IMR-90 (cell line): ENCODE measurements around the gene SLC35F3. TPM values are rescaled to one million over a fixed set of nuclear protein-coding genes. Genes with fewer than 3 reads are reported as not detected.

ENCODE experiments used
- ATAC-seq: fragments of 200-7000 bp; cut with Tn5 transposase; 2 replicates; pipeline ENCODE4 v1.9.1; 2020; ENCODE audit warnings: low read depth, mild to moderate bottlenecking, moderate library complexity
- BruUV-seq: library from RNA; stranded (reverse); fragments of 400-500 nt; replicated peaks from 2 replicates; lab custom pipeline; 2021; lab: Mats Ljungman, UMichigan
- CTCF ChIA-PET: fragments of 300-600 bp; formaldehyde crosslinking; extraction: SDS; loops from one replicate; lab custom pipeline; 2021; ENCODE audit warnings: antibody characterized with exemption; lab: Yijun Ruan, JAX
- POLR2A ChIA-PET: fragments of 300-600 bp; sonication (Branson Sonifier 250); formaldehyde crosslinking; loops from one replicate; lab custom pipeline; 2022; ENCODE audit warnings: antibody characterized with exemption; ENCODE audit not compliant: unreplicated experiment; lab: Charles Lee
- DNase-seq: peaks from one replicate; pipeline ENCODE4 v3.0.0; 2013
- H2AFZ ChIP-seq: replicated peaks from 2 replicates; pipeline ENCODE3; 2013; ENCODE audit warnings: low read length, mild to moderate bottlenecking; ENCODE audit not compliant: poor library complexity
- H2AK5ac ChIP-seq: 2 replicates; pipeline ENCODE4 v1.6.1; 2013; ENCODE audit warnings: low read depth, low read length, inconsistent platforms
- H2AK9ac ChIP-seq: replicated peaks from 2 replicates; pipeline ENCODE3; 2013; ENCODE audit warnings: mild to moderate bottlenecking, low read depth, low read length, moderate library complexity; ENCODE audit not compliant: poor library complexity
- H2BK120ac ChIP-seq: 2 replicates; pipeline ENCODE4 v1.6.1; 2013; ENCODE audit warnings: low read depth, low read length, inconsistent platforms
- H2BK15ac ChIP-seq: 3 replicates; pipeline ENCODE4 v1.6.1; 2013; ENCODE audit warnings: low read depth, low read length, inconsistent platforms
- H2BK20ac ChIP-seq: 2 replicates; pipeline ENCODE4 v1.6.1; 2013; ENCODE audit warnings: low read depth, mild to moderate bottlenecking, inconsistent platforms, low read length, moderate library complexity
- H2BK5ac ChIP-seq: 2 replicates; pipeline ENCODE4 v1.6.1; 2013; ENCODE audit warnings: mild to moderate bottlenecking, low read depth, low read length, inconsistent platforms; ENCODE audit not compliant: poor library complexity, severe bottlenecking
- H3K14ac ChIP-seq: replicated peaks from 2 replicates; pipeline ENCODE4 v1.6.1; 2013; ENCODE audit warnings: low read depth, low read length, inconsistent platforms
- H3K18ac ChIP-seq: 2 replicates; pipeline ENCODE4 v1.6.1; 2013; ENCODE audit warnings: low read depth, low read length, control low read depth
- H3K23ac ChIP-seq: 2 replicates; pipeline ENCODE4 v1.6.1; 2013; ENCODE audit warnings: low read depth, low read length, inconsistent platforms
- H3K27ac ChIP-seq: 2 replicates; pipeline ENCODE4 v1.5.1; 2013; ENCODE audit warnings: mild to moderate bottlenecking, control low read depth, low read length; ENCODE audit not compliant: insufficient read depth
- H3K27me3 ChIP-seq: 2 replicates; pipeline ENCODE4 v1.6.1; 2013; ENCODE audit warnings: low read length; ENCODE audit not compliant: control insufficient read depth, insufficient read depth
- H3K36me3 ChIP-seq: 2 replicates; pipeline ENCODE4 v1.6.1; 2013; ENCODE audit warnings: low read length, mixed read lengths; ENCODE audit not compliant: control insufficient read depth, insufficient read depth
- H3K4ac ChIP-seq: 2 replicates; pipeline ENCODE4 v1.6.1; 2013; ENCODE audit warnings: low read depth, low read length, inconsistent platforms
- H3K4me1 ChIP-seq: 2 replicates; pipeline ENCODE4 v1.6.1; 2013; ENCODE audit warnings: low read length, mixed read lengths; ENCODE audit not compliant: control insufficient read depth, insufficient read depth
- H3K4me2 ChIP-seq: 2 replicates; pipeline ENCODE4 v1.6.1; 2013; ENCODE audit warnings: low read depth, mild to moderate bottlenecking, control low read depth, low read length, moderate library complexity
- H3K4me3 ChIP-seq: 2 replicates; pipeline ENCODE4 v1.5.1; 2013; ENCODE audit warnings: low read depth, mild to moderate bottlenecking, control low read depth, low read length, moderate library complexity; ENCODE audit not compliant: insufficient read depth
- H3K56ac ChIP-seq: 2 replicates; pipeline ENCODE4 v1.6.1; 2013; ENCODE audit warnings: low read length, inconsistent platforms; ENCODE audit not compliant: insufficient read depth; ENCODE audit errors: extremely low read depth
- H3K79me1 ChIP-seq, 2 experiments: 2 replicates each; pipeline ENCODE4 v1.6.1; 2013; ENCODE audit warnings: low read length in 2 of 2, inconsistent platforms in 1 of 2, low read depth in 1 of 2
- H3K9ac ChIP-seq: 2 replicates; pipeline ENCODE4 v1.6.1; 2013; ENCODE audit warnings: low read depth, low read length, control low read depth
- H3K9me1 ChIP-seq: 2 replicates; pipeline ENCODE4 v1.6.1; 2013; ENCODE audit warnings: low read length, inconsistent platforms; ENCODE audit not compliant: insufficient read depth
- H3K9me3 ChIP-seq: 2 replicates; pipeline ENCODE4 v1.6.1; 2013; ENCODE audit warnings: low read length; ENCODE audit not compliant: control insufficient read depth, insufficient read depth
- H4K20me1 ChIP-seq: 2 replicates; pipeline ENCODE4 v1.6.1; 2013; ENCODE audit warnings: low read length, inconsistent platforms; ENCODE audit not compliant: insufficient read depth
- H4K5ac ChIP-seq: 2 replicates; pipeline ENCODE4 v1.6.1; 2013; ENCODE audit warnings: mild to moderate bottlenecking, low read depth, low read length, control low read depth
- H4K8ac ChIP-seq, 2 experiments: 2 replicates each; pipeline ENCODE4 v1.6.1; 2013; ENCODE audit warnings: low read depth in 2 of 2, low read length in 2 of 2, control low read depth in 1 of 2, inconsistent platforms in 1 of 2
- H4K91ac ChIP-seq: 2 replicates; pipeline ENCODE4 v1.6.1; 2013; ENCODE audit warnings: low read depth, low read length, inconsistent platforms; ENCODE audit not compliant: insufficient read depth
- BHLHE40 ChIP-seq: fragments of 150-350 bp; IDR thresholded peaks from 2 replicates; pipeline ENCODE4 v1.6.1; 2016; ENCODE audit warnings: mild to moderate bottlenecking, low read depth, low read length
- CHD1 ChIP-seq: IDR thresholded peaks from 2 replicates; pipeline ENCODE4 v1.6.1; 2012; ENCODE audit warnings: low read depth, low read length, improper control_type of control experiment
- ELK1 ChIP-seq: fragments of 150-350 bp; IDR thresholded peaks from 2 replicates; pipeline ENCODE4 v1.6.1; 2016; ENCODE audit warnings: low read depth, mild to moderate bottlenecking, low read length, moderate library complexity, borderline replicate concordance
- MAFK ChIP-seq: IDR thresholded peaks from 2 replicates; pipeline ENCODE4 v1.6.1; 2012; ENCODE audit warnings: low read depth, low read length, improper control_type of control experiment
- MXI1 ChIP-seq: IDR thresholded peaks from 2 replicates; pipeline ENCODE4 v1.6.1; 2012; ENCODE audit warnings: low read depth, mild to moderate bottlenecking, low read length, moderate library complexity, borderline replicate concordance
- NFE2L2 ChIP-seq: fragments of 150-350 bp; IDR thresholded peaks from 2 replicates; pipeline ENCODE4 v1.6.1; 2016; ENCODE audit warnings: low read depth, mild to moderate bottlenecking, low read length
- POLR2A ChIP-seq: IDR thresholded peaks from 2 replicates; pipeline ENCODE4 v1.6.1; 2012; ENCODE audit warnings: mild to moderate bottlenecking, low read depth, low read length
- RAD21 ChIP-seq: IDR thresholded peaks from 2 replicates; pipeline ENCODE4 v1.6.1; 2012; ENCODE audit warnings: low read length, improper control_type of control experiment
- SMC3 ChIP-seq: fragments of 150-350 bp; IDR thresholded peaks from 2 replicates; pipeline ENCODE4 v1.6.1; 2016; ENCODE audit warnings: low read depth, mild to moderate bottlenecking, antibody characterized with exemption, low read length, moderate library complexity
- USF2 ChIP-seq: fragments of 150-350 bp; IDR thresholded peaks from 2 replicates; pipeline ENCODE4 v1.6.1; 2017; ENCODE audit warnings: mild to moderate bottlenecking, antibody characterized with exemption, low read length, low read depth
- WGBS, 2 experiments: methylation state at CpG; one replicate each; pipeline versions ENCODE4 v1.1.5 to v1.1.7; 2013; ENCODE audit warnings: missing lambda C conversion rate in 2 of 2; ENCODE audit not compliant: insufficient read length in 1 of 2; ENCODE audit errors: extremely low coverage in 2 of 2; 5-methylcytosine and 5-hydroxymethylcytosine counted together
- dilution Hi-C: fragments of 300-500 bp; cut with HindIII; formaldehyde crosslinking; loops from one replicate; pipeline ENCODE4 v1.14.3; 2018; ENCODE audit warnings: low sequenced_read_pairs; ENCODE audit not compliant: unreplicated experiment
- in situ Hi-C: fragments of 300-500 bp; cut with MboI; formaldehyde crosslinking; loops from 3 replicates; pipeline ENCODE4 v1.14.3; 2019; ENCODE audit warnings: low sequenced_read_pairs, inconsistent platforms, mixed read lengths
- intact Hi-C: fragments of 100-400 bp; cut with micrococcal nuclease; formaldehyde crosslinking; loops from 2 replicates; pipeline ENCODE4 v1.10.0; 2022
- polyA plus RNA-seq, 3 experiments: library from polyadenylated mRNA; depleted of rRNA; stranded (reverse); fragments of >200 nt; gene quantifications; 2 replicates each; pipeline ENCODE4 v1.2.3, GENCODE V29; 2012; ENCODE audit warnings: low replicate concordance in 1 of 3
- total RNA-seq: library from RNA; depleted of rRNA; stranded (reverse); fragments of >200 nt; gene quantifications from 2 replicates; pipeline ENCODE4 v1.2.3, GENCODE V29; 2012

SLC35F3 gene
- total and polyA plus RNA-seq, 2 of the 4 experiments (the other 2 are of a cell fraction), result under 0.01 to 0.17 TPM

- no peak overlapping the region for H3K18ac ChIP-seq
- H3K14ac ChIP-seq, result no peak overlapping the region
- H3K9me3 ChIP-seq, result no peaks in the 10 kb centered on the region
- no peak overlapping the region for H3K9ac ChIP-seq
- no peak overlapping the region for H4K91ac ChIP-seq
- H3K4ac ChIP-seq, result no peak overlapping the region
- no peak for ATAC-seq
- BruUV-seq, result no TSS peak
- H4K20me1 ChIP-seq, result no peaks in the 10 kb centered on the region
- no peak for DNase-seq
- no peak overlapping the region for H3K4me2 ChIP-seq
- 57% methylated on average over 4 of the region's 7 CpGs; no CpG with 5 or more reads in 1 of the 2 experiments for WGBS, 2 experiments
- H2BK20ac ChIP-seq, result no peak overlapping the region
- peaks cover 8% of the 10 kb centered on the region for H3K4me1 ChIP-seq
- H2AK5ac ChIP-seq, result no peak overlapping the region
- H2AFZ ChIP-seq, result no peak overlapping the region
- intact Hi-C loops, result loop anchor here (2.0 kb wide), 1 partner anchor 97 kb away; no protein-coding TSS in a partner anchor
- no peak overlapping the region for H2BK120ac ChIP-seq
- H3K9me1 ChIP-seq, result no peaks in the 10 kb centered on the region
- dilution Hi-C loops, result no loop called here
- no peak overlapping the region for H2BK15ac ChIP-seq
- H3K36me3 ChIP-seq, result no peaks in the 10 kb centered on the region
- in situ Hi-C loops, result loop anchor here (25.0 kb wide), 1 partner anchor 174 kb away; no protein-coding TSS in a partner anchor
- CTCF ChIA-PET, result no interaction called here
- no peak for TF ChIP-seq POLR2A
- no peak for TF ChIP-seq CHD1
- no peak for TF ChIP-seq BHLHE40
- TF ChIP-seq MXI1, result no peak
- no peak for TF ChIP-seq USF2
- TF ChIP-seq SMC3, result no peak
- TF ChIP-seq NFE2L2, result no peak
- TF ChIP-seq RAD21, result no peak
- TF ChIP-seq MAFK, result no peak
- TF ChIP-seq ELK1, result no peak
- H4K5ac ChIP-seq, result no peak overlapping the region
- H3K4me3 ChIP-seq, result no peak overlapping the region
- no peak overlapping the region for H2AK9ac ChIP-seq
- H3K27me3 ChIP-seq, result peaks cover 2% of the 10 kb centered on the region; the same call in 1 of the 2 replicates
- no peak overlapping the region for H4K8ac ChIP-seq
- no peaks in the 10 kb centered on the region for H3K79me1 ChIP-seq
- POLR2A ChIA-PET, result no interaction called here
- H3K27ac ChIP-seq, result no peak overlapping the region
- no peak overlapping the region for H2BK5ac ChIP-seq
- H3K23ac ChIP-seq, result no peak overlapping the region
- no peak overlapping the region for H3K56ac ChIP-seq
Observed at GRCh38 chr1:234311414-234311813, 406.9 kb downstream of the SLC35F3 start.
